GM21529 (cell line): ENCODE measurements around the gene MRPL49.

Experiments used
- ATAC-seq: cut with Tn5 transposase; IDR thresholded peaks from one replicate; pipeline ENCODE4 v1.9.1; 2021; ENCODE audit not compliant: unreplicated experiment

Gene MRPL49

GRCh38 chr11:65102142-65103095, 19.7 kb upstream of the MRPL49 start:
- ATAC-seq: no peak

GRCh38 chr11:65103476-65103875, 18.6 kb upstream of the MRPL49 start:
- no peak for ATAC-seq

- ATAC-seq: no peak
Observed at GRCh38 chr11:65104628-65105027, 17.5 kb upstream of the MRPL49 start.

- no peak for ATAC-seq
Observed at GRCh38 chr11:65107078-65107477, 15.0 kb upstream of the MRPL49 start.

- no peak for ATAC-seq
Observed at GRCh38 chr11:65107751-65108468, 14.2 kb upstream of the MRPL49 start.

- no peak for ATAC-seq
Observed at GRCh38 chr11:65108469-65109123, 13.5 kb upstream of the MRPL49 start.

- ATAC-seq: no peak
Observed at GRCh38 chr11:65109231-65110198, 12.6 kb upstream of the MRPL49 start.

- ATAC-seq: no peak
Observed at GRCh38 chr11:65110354-65110861, 11.7 kb upstream of the MRPL49 start.

GRCh38 chr11:65111159-65111743, 10.9 kb upstream of the MRPL49 start:
- ATAC-seq: no peak

- peak; percentile 64 for ATAC-seq
Observed at GRCh38 chr11:65111744-65112545, 10.2 kb upstream of the MRPL49 start, which contains the start of gene TM7SF2. Gene TM7SF2, plus strand, starts transcription at chr11:65111872. Its CDS starts 144 bp downstream, at chr11:65112016.

- ATAC-seq: no peak
Observed at GRCh38 chr11:65112546-65113360, 9.4 kb upstream of the MRPL49 start.

GRCh38 chr11:65113361-65113756, 8.8 kb upstream of the MRPL49 start:
- no peak for ATAC-seq

- ATAC-seq: no peak
Observed at GRCh38 chr11:65113839-65114238, 8.3 kb upstream of the MRPL49 start.

- ATAC-seq: no peak
Observed at GRCh38 chr11:65114538-65115171, 7.5 kb upstream of the MRPL49 start.

- no peak for ATAC-seq
Observed at GRCh38 chr11:65115361-65116082, 6.6 kb upstream of the MRPL49 start.

GRCh38 chr11:65116370-65117205, 5.5 kb upstream of the MRPL49 start:
- no peak for ATAC-seq
